ENCODE results near the gene TTLL8. TPM values are rescaled to one million over a fixed set of nuclear protein-coding genes. Genes with fewer than 3 reads are reported as not detected.

Gene TTLL8
- total RNA-seq, 1 experiment from 2014 or later, result not detected

DNA sequence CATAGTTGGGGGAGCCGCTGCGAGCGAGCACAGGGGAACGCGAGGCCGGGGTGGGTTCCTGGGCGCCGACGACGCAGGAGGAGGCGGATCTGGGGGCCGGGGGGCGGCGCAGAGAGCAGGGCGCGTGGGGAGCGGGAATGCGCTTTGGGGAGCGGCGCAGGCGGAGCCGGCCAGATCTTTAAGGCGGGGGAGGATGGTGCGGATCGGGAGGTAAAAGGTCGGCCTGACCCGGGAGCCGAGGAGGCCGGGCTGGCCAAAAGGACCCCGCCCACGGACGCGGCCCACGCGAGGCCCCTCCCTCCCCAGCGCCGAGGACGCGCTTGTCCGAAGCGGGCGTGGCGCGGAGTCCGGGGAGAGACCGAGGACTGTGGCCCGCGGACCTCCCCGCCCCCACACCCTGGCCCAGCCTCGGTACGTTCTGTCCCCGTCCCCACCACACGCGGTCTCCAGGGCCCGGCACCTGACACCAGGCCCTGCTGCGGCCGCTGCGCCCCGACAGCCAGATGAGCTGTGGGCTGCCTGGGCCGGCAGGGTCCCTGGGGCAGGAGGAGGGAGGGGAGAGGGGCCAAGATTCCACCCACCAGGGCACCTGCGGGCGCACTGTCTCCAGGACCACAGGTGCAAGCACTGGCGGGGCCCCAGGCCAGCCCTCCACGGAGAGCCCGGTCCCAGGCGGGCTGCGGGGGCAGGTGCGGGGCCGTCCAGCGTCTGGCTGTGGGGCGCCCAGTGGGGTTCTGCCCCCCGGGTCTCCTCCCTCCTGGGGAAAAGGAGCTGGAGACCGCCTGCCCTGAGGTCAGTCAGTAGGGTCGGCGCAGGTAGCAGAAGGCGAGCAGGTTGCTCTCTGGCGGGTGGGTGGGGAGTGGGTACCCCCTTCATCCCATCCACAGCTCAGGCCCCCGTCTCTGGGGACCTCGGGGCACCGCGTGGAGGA lies 86.6 kb downstream of the TTLL8 start:
- Histone ChIP-seq H3K79me2 (ENCODE audit: low read length) (no peaks in the 10 kb centered on the region), H4K20me1 (ENCODE audit: insufficient read depth, low read depth, low read length) (peaks cover 16% of the 10 kb centered on the region; the same call in 1 of the 2 replicates), H3K36me3 (ENCODE audit: insufficient read depth, low read length) (no peaks in the 10 kb centered on the region), H3K4me3 (ENCODE audit: low read length) (peak overlapping the region; percentile 67), H3K9me3 (ENCODE audit: low read length) (no peaks in the 10 kb centered on the region), H3K9me2 (replicated peaks; ENCODE audit: insufficient read depth, low read length) (no peaks in the 10 kb centered on the region), H3K27me3 (ENCODE audit: low read length) (no peaks in the 10 kb centered on the region), H2AFZ (ENCODE audit: low read length) (peak overlapping the region; percentile 85), H3K27ac (ENCODE audit: low read length) (peak overlapping the region; percentile 31; the same call in 1 of the 2 replicates), H3K4me2 (ENCODE audit: low read depth, low read length, poor library complexity, severe bottlenecking) (peak overlapping the region; percentile 82), H3K9ac (ENCODE audit: low read length) (peak overlapping the region; percentile 75), H3K4me1 (ENCODE audit: low read length) (peaks cover 38% of the 10 kb centered on the region)
- DNase-seq, result peak; percentile 69

DNA sequence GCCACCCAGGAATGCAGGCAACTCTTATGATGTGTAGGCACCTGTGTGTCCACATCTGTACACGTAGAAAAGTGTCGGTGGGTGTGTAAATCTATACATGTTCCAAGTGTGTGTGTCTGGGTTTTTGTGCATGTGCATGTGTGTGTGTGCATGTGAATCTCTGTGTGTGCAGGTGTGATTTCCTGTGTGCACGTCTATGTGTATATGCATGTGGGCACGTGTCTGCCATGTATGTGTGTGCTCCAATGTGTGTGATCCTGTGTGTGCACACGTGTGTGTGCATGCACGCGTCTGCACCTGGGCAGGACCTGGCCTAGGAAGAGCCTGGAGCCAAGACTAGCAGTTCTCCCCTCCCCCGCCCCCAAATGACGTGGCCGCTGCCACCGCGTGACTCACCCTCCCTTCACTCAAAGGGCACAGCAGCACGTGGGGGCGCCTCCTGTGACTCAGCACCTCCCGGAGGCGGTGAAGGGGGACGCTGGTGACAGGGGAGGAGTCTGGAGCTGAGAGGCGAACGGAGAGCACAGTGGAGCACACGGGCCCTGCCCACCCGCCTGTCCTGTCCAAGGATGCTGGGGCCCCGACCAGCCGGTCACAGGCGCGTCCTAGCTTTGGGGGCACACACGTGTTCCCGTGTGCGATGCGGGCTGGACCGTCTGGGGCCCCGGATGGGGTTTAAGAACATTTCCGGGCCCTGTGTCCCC lies 87.4 kb downstream of the TTLL8 start:
- peak overlapping the region; percentile 82 for H3K4me2 ChIP-seq (ENCODE audit: low read depth, low read length, poor library complexity, severe bottlenecking)
- H3K27ac ChIP-seq (ENCODE audit: low read length), result peak overlapping the region; percentile 31; the same call in 1 of the 2 replicates
- peak overlapping the region; percentile 85 for H2AFZ ChIP-seq (ENCODE audit: low read length)
- DNase-seq, result peak; percentile 97
- H3K9ac ChIP-seq (ENCODE audit: low read length), result peak overlapping the region; percentile 75
- H3K27me3 ChIP-seq (ENCODE audit: low read length), result no peaks in the 10 kb centered on the region
- H3K79me2 ChIP-seq (ENCODE audit: low read length), result no peaks in the 10 kb centered on the region
- no peaks in the 10 kb centered on the region for H3K36me3 ChIP-seq (ENCODE audit: insufficient read depth, low read length)
- H3K9me2 ChIP-seq (replicated peaks; ENCODE audit: insufficient read depth, low read length), result no peaks in the 10 kb centered on the region
- no peaks in the 10 kb centered on the region for H3K9me3 ChIP-seq (ENCODE audit: low read length)
- peaks cover 30% of the 10 kb centered on the region for H3K4me1 ChIP-seq (ENCODE audit: low read length)
- H3K4me3 ChIP-seq (ENCODE audit: low read length), result peak overlapping the region; percentile 67
- H4K20me1 ChIP-seq (ENCODE audit: insufficient read depth, low read depth, low read length), result peaks cover 20% of the 10 kb centered on the region; the same call in 1 of the 2 replicates

- Histone ChIP-seq H3K36me3 (ENCODE audit: insufficient read depth, low read length) (no peaks in the 10 kb centered on the region), H3K4me3 (ENCODE audit: low read length) (no peak overlapping the region), H3K27me3 (ENCODE audit: low read length) (no peaks in the 10 kb centered on the region), H3K4me1 (ENCODE audit: low read length) (peaks cover 27% of the 10 kb centered on the region), H3K4me2 (ENCODE audit: low read depth, low read length, poor library complexity, severe bottlenecking) (no peak overlapping the region), H4K20me1 (ENCODE audit: insufficient read depth, low read depth, low read length) (peaks cover 27% of the 10 kb centered on the region; the same call in 1 of the 2 replicates), H3K9me3 (ENCODE audit: low read length) (no peaks in the 10 kb centered on the region), H3K27ac (ENCODE audit: low read length) (no peak overlapping the region), H2AFZ (ENCODE audit: low read length) (no peak overlapping the region), H3K9ac (ENCODE audit: low read length) (no peak overlapping the region), H3K9me2 (replicated peaks; ENCODE audit: insufficient read depth, low read length) (no peaks in the 10 kb centered on the region), H3K79me2 (ENCODE audit: low read length) (no peaks in the 10 kb centered on the region)
- DNase-seq, result no peak
These were observed 88.2 kb downstream of the TTLL8 start for GRCh38 chr22:49969751-49970527.

GRCh38 chr22:49968831-49969661 lies 89.1 kb downstream of the TTLL8 start:
- no peaks in the 10 kb centered on the region for H3K27me3 ChIP-seq (ENCODE audit: low read length)
- H3K9ac ChIP-seq (ENCODE audit: low read length), result no peak overlapping the region
- H3K27ac ChIP-seq (ENCODE audit: low read length), result no peak overlapping the region
- H3K79me2 ChIP-seq (ENCODE audit: low read length), result no peaks in the 10 kb centered on the region
- H4K20me1 ChIP-seq (ENCODE audit: insufficient read depth, low read depth, low read length), result peaks cover 36% of the 10 kb centered on the region; the same call in 1 of the 2 replicates
- H2AFZ ChIP-seq (ENCODE audit: low read length), result no peak overlapping the region
- no peak overlapping the region for H3K4me3 ChIP-seq (ENCODE audit: low read length)
- H3K4me2 ChIP-seq (ENCODE audit: low read depth, low read length, poor library complexity, severe bottlenecking), result no peak overlapping the region
- H3K36me3 ChIP-seq (ENCODE audit: insufficient read depth, low read length), result no peaks in the 10 kb centered on the region; the same call in 1 of the 2 replicates
- H3K9me3 ChIP-seq (ENCODE audit: low read length), result no peaks in the 10 kb centered on the region
- H3K9me2 ChIP-seq (replicated peaks; ENCODE audit: insufficient read depth, low read length), result no peaks in the 10 kb centered on the region
- no peak for DNase-seq
- peaks cover 27% of the 10 kb centered on the region for H3K4me1 ChIP-seq (ENCODE audit: low read length)

Other genes with a start within 250 kb of the TTLL8 start
- gene BRD1, start 230.4 kb downstream of the TTLL8 start, total RNA-seq (2014; rRNA removed; shearing (Covaris generic); ENCODE audit: low replicate concordance), result 16.0 and 27.3 TPM in 2 replicates
- 22.9 and 24.6 TPM in 2 replicates for gene ZBED4, start 204.5 kb downstream of the TTLL8 start, total RNA-seq (2014; rRNA removed; shearing (Covaris generic); ENCODE audit: low replicate concordance)
- gene ALG12, start 139.9 kb downstream of the TTLL8 start, total RNA-seq (2014; rRNA removed; shearing (Covaris generic); ENCODE audit: low replicate concordance), result 4.7 and 4.8 TPM in 2 replicates
- 12.7 and 34.2 TPM in 2 replicates for gene CRELD2, start 139.7 kb downstream of the TTLL8 start, total RNA-seq (2014; rRNA removed; shearing (Covaris generic); ENCODE audit: low replicate concordance)
- gene PIM3, start 97.5 kb downstream of the TTLL8 start, total RNA-seq (2014; rRNA removed; shearing (Covaris generic); ENCODE audit: low replicate concordance), result 15.4 and 41.1 TPM in 2 replicates
- gene IL17REL, start 45.5 kb downstream of the TTLL8 start, total RNA-seq (2014; rRNA removed; shearing (Covaris generic); ENCODE audit: low replicate concordance), result not detected in 2 replicates
- gene MLC1, start 27.1 kb upstream of the TTLL8 start, total RNA-seq (2014; rRNA removed; shearing (Covaris generic); ENCODE audit: low replicate concordance), result not detected in 2 replicates
- 2.9 TPM in 1 of 2 replicates, not detected in the other for gene MOV10L1, start 31.7 kb upstream of the TTLL8 start, total RNA-seq (2014; rRNA removed; shearing (Covaris generic); ENCODE audit: low replicate concordance)
- gene PANX2, start 112.4 kb upstream of the TTLL8 start, total RNA-seq (2014; rRNA removed; shearing (Covaris generic); ENCODE audit: low replicate concordance), result not detected in 2 replicates
- 46.7 and 117 TPM in 2 replicates for gene TRABD, start 127.6 kb upstream of the TTLL8 start, total RNA-seq (2014; rRNA removed; shearing (Covaris generic); ENCODE audit: low replicate concordance)
- 20.0 and 64.1 TPM in 2 replicates for gene SELENOO, start 142.7 kb upstream of the TTLL8 start, total RNA-seq (2014; rRNA removed; shearing (Covaris generic); ENCODE audit: low replicate concordance)
- gene TUBGCP6, start 186.7 kb upstream of the TTLL8 start, total RNA-seq (2014; rRNA removed; shearing (Covaris generic); ENCODE audit: low replicate concordance), result 16.9 and 32.5 TPM in 2 replicates
- 42.3 and 89.8 TPM in 2 replicates for gene HDAC10, start 193.0 kb upstream of the TTLL8 start, total RNA-seq (2014; rRNA removed; shearing (Covaris generic); ENCODE audit: low replicate concordance)
- gene MAPK12, start 203.4 kb upstream of the TTLL8 start, total RNA-seq (2014; rRNA removed; shearing (Covaris generic); ENCODE audit: low replicate concordance), result 45.4 and 110 TPM in 2 replicates
- gene MAPK11, start 212.1 kb upstream of the TTLL8 start, total RNA-seq (2014; rRNA removed; shearing (Covaris generic); ENCODE audit: low replicate concordance), result 6.4 and 15.8 TPM in 2 replicates
- gene PLXNB2, start 249.3 kb upstream of the TTLL8 start, total RNA-seq (2014; rRNA removed; shearing (Covaris generic); ENCODE audit: low replicate concordance), result 2.6 and 7.8 TPM in 2 replicates

Data from Karpas-422 (cell line).